ENCODE data around the gene XYLT1.

Gene XYLT1

DNA sequence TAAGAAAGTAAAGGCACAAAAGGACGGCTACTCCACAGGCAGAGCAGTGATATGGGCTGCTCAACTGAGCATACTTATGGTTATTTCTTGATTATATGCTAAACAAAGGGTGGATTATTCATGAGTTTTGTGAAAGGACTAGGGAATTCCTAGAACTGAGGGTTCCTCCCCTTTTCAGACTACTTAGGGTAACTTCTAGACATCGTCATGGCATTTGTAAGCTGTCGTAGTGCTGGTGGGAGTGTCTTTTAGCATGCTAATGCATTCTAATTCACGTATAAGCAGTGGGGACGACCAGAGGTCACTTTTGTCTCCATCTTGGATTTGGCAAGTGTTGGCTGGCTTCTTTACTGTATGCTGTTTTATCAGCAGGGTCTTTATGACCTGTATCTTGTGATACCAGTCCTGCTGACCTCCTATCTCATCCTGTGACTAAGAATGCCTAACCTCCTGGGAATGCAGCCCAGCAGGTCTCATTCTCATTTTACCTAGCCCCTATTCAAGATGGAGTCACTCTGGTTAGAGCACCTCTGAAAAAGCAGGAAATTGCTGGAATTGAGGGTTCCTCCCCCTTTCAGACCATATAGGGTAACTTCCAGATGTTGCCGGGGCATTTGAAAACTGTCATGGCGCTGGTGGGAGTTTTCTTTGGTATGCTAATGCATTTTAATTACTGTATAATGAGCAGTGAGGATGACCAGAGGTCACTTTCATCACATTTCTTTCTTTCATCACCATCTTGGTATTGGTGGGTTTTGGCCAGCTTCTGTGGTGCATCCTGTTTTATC lies 388.5 kb downstream of the XYLT1 start:
- DNase-seq (ENCODE audit: low spot score in 2 of 2) (no peak), ATAC-seq (no peak)
- no peak overlapping the region for H3K4me3 Mint-ChIP-seq
- no peaks in the 10 kb centered on the region for H3K36me3 Mint-ChIP-seq
- H3K9me3 Mint-ChIP-seq: no peaks in the 10 kb centered on the region
- no peak overlapping the region for H3K27ac Mint-ChIP-seq
- H3K4me1 Mint-ChIP-seq: no peaks in the 10 kb centered on the region

- Mint-ChIP-seq H3K4me1 (no peaks in the 10 kb centered on the region), H3K4me3 (no peak overlapping the region), H3K9me3 (no peaks in the 10 kb centered on the region), H3K36me3 (no peaks in the 10 kb centered on the region), H3K27ac (no peak overlapping the region)
- no peak for DNase-seq (ENCODE audit: low spot score in 2 of 2)
- no peak for ATAC-seq
Observed at GRCh38 chr16:17080105-17080504, 390.7 kb downstream of the XYLT1 start.

GRCh38 chr16:17078931-17079631 lies 391.7 kb downstream of the XYLT1 start:
- DNase-seq (ENCODE audit: low spot score in 2 of 2) (no peak), ATAC-seq (no peak)
- Mint-ChIP-seq H3K27ac (no peak overlapping the region), H3K36me3 (no peaks in the 10 kb centered on the region), H3K4me1 (no peaks in the 10 kb centered on the region), H3K4me3 (no peak overlapping the region), H3K9me3 (no peaks in the 10 kb centered on the region)

DNA sequence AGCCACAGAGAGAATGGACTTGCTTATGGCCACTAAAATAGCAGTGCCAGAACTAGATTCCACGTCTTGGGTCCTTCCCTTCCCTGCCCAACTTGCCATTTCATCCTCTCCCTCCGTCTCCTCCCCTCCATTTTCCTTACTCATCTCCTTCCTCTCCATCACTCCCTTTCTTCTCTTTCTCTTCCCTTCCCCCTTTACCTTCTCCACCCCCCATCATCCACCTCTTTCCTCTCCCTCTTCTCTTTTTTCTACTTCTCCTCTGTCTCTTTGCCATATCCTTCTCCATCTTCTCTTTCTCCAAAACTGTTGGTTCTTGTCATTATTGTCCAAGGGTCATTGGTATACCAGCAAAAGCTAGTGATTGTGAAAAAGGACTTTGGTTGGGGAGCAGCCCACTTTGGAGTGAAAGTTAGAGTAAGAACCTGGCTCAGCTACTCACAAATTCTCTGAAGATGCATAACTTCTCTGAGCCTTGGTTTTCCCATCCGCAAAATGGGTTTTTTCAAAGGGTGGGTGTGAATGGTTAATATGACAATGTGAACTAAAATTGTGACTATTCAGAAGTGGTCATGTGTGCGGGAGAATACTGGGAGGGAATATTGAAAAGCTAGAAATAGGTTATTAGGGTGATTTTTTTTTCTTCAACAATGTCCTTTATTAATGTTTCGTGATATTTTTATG lies 393.8 kb downstream of the XYLT1 start:
- Mint-ChIP-seq H3K27ac (no peak overlapping the region), H3K4me1 (no peaks in the 10 kb centered on the region), H3K9me3 (no peaks in the 10 kb centered on the region), H3K36me3 (no peaks in the 10 kb centered on the region), H3K4me3 (no peak overlapping the region)
- no peak for ATAC-seq
- DNase-seq (ENCODE audit: low spot score in 2 of 2): no peak

GRCh38 chr16:17076092-17076754 lies 394.5 kb downstream of the XYLT1 start:
- H3K4me1 Mint-ChIP-seq: peaks cover 1% of the 10 kb centered on the region
- H3K9me3 Mint-ChIP-seq: no peaks in the 10 kb centered on the region
- H3K27ac Mint-ChIP-seq: no peak overlapping the region
- H3K36me3 Mint-ChIP-seq: no peaks in the 10 kb centered on the region
- no peak for ATAC-seq
- no peak for DNase-seq (ENCODE audit: low spot score in 2 of 2)
- no peak overlapping the region for H3K4me3 Mint-ChIP-seq

GRCh38 chr16:17072104-17072503 lies 398.7 kb downstream of the XYLT1 start:
- peaks cover 19% of the 10 kb centered on the region for H3K4me1 Mint-ChIP-seq
- no peaks in the 10 kb centered on the region for H3K9me3 Mint-ChIP-seq
- H3K4me3 Mint-ChIP-seq: no peak overlapping the region
- DNase-seq (ENCODE audit: low spot score in 2 of 2) (no peak), ATAC-seq (peak; percentile 75)
- peak overlapping the region; percentile 37 for H3K27ac Mint-ChIP-seq
- peaks cover 5% of the 10 kb centered on the region for H3K36me3 Mint-ChIP-seq

- ATAC-seq (peak; percentile 93), DNase-seq (ENCODE audit: low spot score in 2 of 2) (peak; percentile 38 to 76)
- Mint-ChIP-seq H3K9me3 (no peaks in the 10 kb centered on the region), H3K4me1 (peaks cover 19% of the 10 kb centered on the region), H3K36me3 (peaks cover 5% of the 10 kb centered on the region), H3K4me3 (peak overlapping the region; percentile 74), H3K27ac (peak overlapping the region; percentile 84)
Observed at GRCh38 chr16:17070882-17071592, 399.7 kb downstream of the XYLT1 start.

- Mint-ChIP-seq H3K27ac (no peak overlapping the region), H3K36me3 (peaks cover 5% of the 10 kb centered on the region), H3K9me3 (no peaks in the 10 kb centered on the region), H3K4me1 (peaks cover 19% of the 10 kb centered on the region), H3K4me3 (peak overlapping the region; percentile 74)
- DNase-seq (ENCODE audit: low spot score in 2 of 2) (no peak), ATAC-seq (no peak)
Observed at GRCh38 chr16:17069681-17070080, 401.1 kb downstream of the XYLT1 start.

GRCh38 chr16:17068524-17068923 lies 402.2 kb downstream of the XYLT1 start:
- DNase-seq (ENCODE audit: low spot score in 2 of 2) (no peak), ATAC-seq (no peak)
- H3K4me3 Mint-ChIP-seq: no peak overlapping the region
- no peak overlapping the region for H3K27ac Mint-ChIP-seq
- H3K36me3 Mint-ChIP-seq: peaks cover 5% of the 10 kb centered on the region
- no peaks in the 10 kb centered on the region for H3K9me3 Mint-ChIP-seq
- H3K4me1 Mint-ChIP-seq: peaks cover 19% of the 10 kb centered on the region

GRCh38 chr16:17067882-17068281 lies 402.9 kb downstream of the XYLT1 start:
- DNase-seq (ENCODE audit: low spot score in 2 of 2): no peak
- Mint-ChIP-seq H3K4me1 (peaks cover 19% of the 10 kb centered on the region), H3K27ac (no peak overlapping the region), H3K4me3 (no peak overlapping the region), H3K36me3 (peaks cover 5% of the 10 kb centered on the region), H3K9me3 (no peaks in the 10 kb centered on the region)
- ATAC-seq: no peak

DNA sequence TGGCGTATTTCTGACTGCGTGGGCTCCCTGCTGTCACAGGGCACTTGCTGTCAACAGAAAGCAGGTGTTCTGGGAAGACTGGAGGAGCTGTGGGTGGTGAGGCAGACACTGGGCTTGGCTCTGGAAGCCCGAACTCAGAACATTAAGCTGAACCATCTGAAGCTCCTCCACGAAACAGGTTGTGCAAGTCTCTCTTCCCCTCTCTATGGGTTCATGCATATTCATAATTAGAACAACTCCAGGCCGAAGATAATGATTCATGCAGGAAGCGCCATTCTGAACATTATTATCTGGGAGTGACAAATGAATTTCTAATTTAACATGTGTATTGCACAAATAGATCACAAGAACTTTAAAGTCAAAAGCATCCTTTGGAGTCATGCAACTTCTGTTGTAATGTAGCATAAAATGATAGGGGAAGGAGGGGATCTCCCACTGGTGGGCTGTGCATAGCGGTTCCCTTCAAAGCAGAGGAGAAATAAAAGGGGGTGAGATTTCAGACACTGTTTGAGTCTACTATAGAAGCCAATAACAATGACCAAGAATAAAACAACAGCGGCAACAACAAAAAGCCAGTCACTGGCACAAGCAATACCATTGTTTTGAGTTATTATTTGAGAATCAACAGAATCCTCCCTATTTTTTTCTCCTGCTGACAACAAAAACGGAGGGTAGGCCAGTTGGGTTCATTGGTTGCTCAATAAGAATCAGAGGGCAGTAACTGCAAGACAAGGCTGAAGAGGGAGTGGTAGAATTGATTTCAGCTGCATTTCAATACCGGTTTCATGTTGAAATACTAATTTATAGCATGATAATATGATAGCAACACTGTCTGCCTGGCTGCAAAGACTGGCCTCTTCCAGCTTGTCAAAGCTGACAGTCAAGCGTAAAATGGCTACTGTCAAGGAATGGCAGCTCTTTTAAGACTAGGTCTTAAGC lies 407.3 kb downstream of the XYLT1 start:
- no peak for ATAC-seq

DNA sequence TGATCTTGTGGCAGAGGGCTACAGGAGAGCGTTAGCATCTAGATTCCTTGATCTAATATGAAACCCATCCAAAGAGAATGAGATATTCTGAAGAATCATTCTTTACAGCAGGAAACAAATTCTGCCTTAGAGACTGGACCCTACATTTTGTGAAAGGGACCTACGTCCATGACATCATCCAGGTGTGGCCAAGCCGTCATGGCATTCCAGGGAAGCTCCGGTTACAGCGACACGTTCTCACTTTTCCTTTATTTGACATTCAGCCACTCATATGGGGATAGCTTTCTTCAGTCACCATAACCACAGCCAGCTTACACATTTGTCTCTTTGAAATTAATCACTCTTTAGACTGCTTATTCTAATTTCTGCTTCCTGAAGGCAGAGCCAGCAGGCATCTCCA lies 408.1 kb downstream of the XYLT1 start:
- no peak for DNase-seq (ENCODE audit: low spot score in 2 of 2)
- Mint-ChIP-seq H3K9me3 (no peaks in the 10 kb centered on the region), H3K36me3 (no peaks in the 10 kb centered on the region), H3K4me3 (no peak overlapping the region), H3K4me1 (no peaks in the 10 kb centered on the region), H3K27ac (peak overlapping the region; percentile 79)
- ATAC-seq: no peak

More for the DNA sequence above, 407.3 kb downstream of the XYLT1 start:
- Mint-ChIP-seq H3K27ac (peak overlapping the region; percentile 79), H3K4me1 (no peaks in the 10 kb centered on the region), H3K4me3 (no peak overlapping the region), H3K36me3 (no peaks in the 10 kb centered on the region), H3K9me3 (no peaks in the 10 kb centered on the region)
- DNase-seq (ENCODE audit: low spot score in 2 of 2): no peak

DNA sequence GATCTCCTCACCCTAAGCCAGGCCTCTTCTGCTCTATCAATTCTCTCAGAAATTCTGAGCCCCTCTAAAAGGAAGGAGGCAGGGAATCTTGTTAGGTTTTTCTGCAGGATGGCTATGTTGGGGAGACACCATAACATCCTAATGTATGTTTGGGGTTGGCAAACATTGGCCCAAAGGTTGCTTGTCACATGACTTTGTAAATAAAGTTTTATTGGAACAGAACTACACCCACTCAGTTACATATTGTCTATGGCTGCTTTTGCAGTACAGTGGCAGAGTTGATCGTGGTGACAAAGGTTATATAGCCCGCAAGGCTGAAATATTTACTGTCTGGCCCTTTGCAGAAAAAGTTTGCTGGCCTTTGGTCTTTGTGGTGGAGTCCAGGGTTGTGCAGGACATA lies 409.4 kb downstream of the XYLT1 start:
- H3K27ac Mint-ChIP-seq: no peak overlapping the region
- no peak overlapping the region for H3K4me3 Mint-ChIP-seq
- no peaks in the 10 kb centered on the region for H3K4me1 Mint-ChIP-seq
- ATAC-seq (no peak), DNase-seq (ENCODE audit: low spot score in 2 of 2) (no peak)
- no peaks in the 10 kb centered on the region for H3K9me3 Mint-ChIP-seq
- H3K36me3 Mint-ChIP-seq: no peaks in the 10 kb centered on the region

- H3K27ac Mint-ChIP-seq: no peak overlapping the region
Observed at GRCh38 chr16:17058471-17058870, 412.3 kb downstream of the XYLT1 start.

More at GRCh38 chr16:17058471-17058870, 412.3 kb downstream of the XYLT1 start:
- H3K9me3 Mint-ChIP-seq: no peaks in the 10 kb centered on the region
- ATAC-seq (no peak), DNase-seq (ENCODE audit: low spot score in 2 of 2) (no peak)
- no peaks in the 10 kb centered on the region for H3K36me3 Mint-ChIP-seq
- no peaks in the 10 kb centered on the region for H3K4me1 Mint-ChIP-seq
- no peak overlapping the region for H3K4me3 Mint-ChIP-seq
